MM.1S (cell line): ENCODE results near the gene PIGQ.
A peak's percentile ranks its signal among the peaks of the same experiment; 100 is the strongest.

Experiments used
- DNase-seq: peaks from one replicate; pipeline ENCODE4 v3.0.0-alpha.2; 2015
- H2AFZ ChIP-seq: fragments of 300-600 bp; sonication (generic); 2 replicates; pipeline ENCODE4 v1.6.0; 2016; ENCODE audit warnings: antibody characterized with exemption, low read length
- H3F3A ChIP-seq: fragments of 300-600 bp; sonication (generic); 2 replicates; pipeline ENCODE4 v1.6.1; 2016; ENCODE audit warnings: mild to moderate bottlenecking, antibody characterized with exemption, low read length, moderate library complexity, mixed read lengths; ENCODE audit not compliant: insufficient read depth
- H3K27ac ChIP-seq: fragments of 300-600 bp; sonication (generic); 2 replicates; pipeline ENCODE4 v1.5.1; 2016; ENCODE audit warnings: mild to moderate bottlenecking, low read length
- H3K27me3 ChIP-seq: fragments of 300-600 bp; sonication (generic); replicated peaks from 2 replicates; pipeline ENCODE4 v1.6.0; 2016; ENCODE audit warnings: low read length; ENCODE audit not compliant: insufficient read depth
- H3K36me3 ChIP-seq: fragments of 300-600 bp; sonication (generic); replicated peaks from 2 replicates; pipeline ENCODE4 v1.6.1; 2016; ENCODE audit warnings: mild to moderate bottlenecking, low read length, mixed read lengths; ENCODE audit not compliant: insufficient read depth
- H3K4me1 ChIP-seq: fragments of 300-600 bp; sonication (generic); 2 replicates; pipeline ENCODE4 v1.6.1; 2016; ENCODE audit warnings: low read length, mixed read lengths
- H3K4me2 ChIP-seq: fragments of 300-600 bp; sonication (generic); 2 replicates; pipeline ENCODE4 v1.6.0; 2016; ENCODE audit warnings: low read depth, low read length
- H3K4me3 ChIP-seq: fragments of 300-600 bp; sonication (generic); 2 replicates; pipeline ENCODE4 v1.5.1; 2016; ENCODE audit warnings: low read length, mixed read lengths
- H3K79me2 ChIP-seq: fragments of 300-600 bp; sonication (generic); 2 replicates; pipeline ENCODE4 v1.6.1; 2016; ENCODE audit warnings: mixed run types, low read length, mixed read lengths
- H3K9ac ChIP-seq: fragments of 300-600 bp; sonication (generic); 2 replicates; pipeline ENCODE4 v1.6.1; 2016; ENCODE audit warnings: low read length, mixed read lengths
- H3K9me2 ChIP-seq: fragments of 300-600 bp; sonication (generic); replicated peaks from 2 replicates; pipeline ENCODE4 v1.6.1; 2016; ENCODE audit warnings: mild to moderate bottlenecking, low read length, mixed read lengths; ENCODE audit not compliant: insufficient read depth
- H3K9me3 ChIP-seq: fragments of 300-600 bp; sonication (generic); replicated peaks from 2 replicates; pipeline ENCODE4 v1.6.1; 2016; ENCODE audit warnings: mild to moderate bottlenecking, low read length, mixed read lengths; ENCODE audit not compliant: insufficient read depth
- H4K20me1 ChIP-seq: fragments of 300-600 bp; sonication (generic); 2 replicates; pipeline ENCODE4 v1.6.1; 2016; ENCODE audit warnings: mild to moderate bottlenecking, low read length, moderate library complexity, mixed read lengths; ENCODE audit not compliant: insufficient read depth
- EZH2 ChIP-seq: fragments of 300-600 bp; sonication (generic); optimal IDR thresholded peaks from 2 replicates; pipeline ENCODE3; 2017; ENCODE audit warnings: low read depth, mild to moderate bottlenecking, antibody characterized with exemption, low read length, mixed read lengths
- EZH2phosphoT487 ChIP-seq: fragments of 300-600 bp; sonication (generic); IDR thresholded peaks from 2 replicates; pipeline ENCODE4 v1.6.1; 2018; ENCODE audit warnings: antibody characterized with exemption, low read length
- TF ChIP-seq, protein P1 (sequence below): fragments of 300-600 bp; sonication (generic); IDR thresholded peaks from 2 replicates; pipeline ENCODE4 v1.5.1; 2016; ENCODE audit warnings: antibody characterized with exemption, low read length, mixed read lengths

Gene PIGQ

GRCh38 chr16:578870-579405, 9.2 kb downstream of the PIGQ start:
- no peaks in the 10 kb centered on the region for H3K27me3 ChIP-seq
- no peak overlapping the region for H3K27ac ChIP-seq
- H3K36me3 ChIP-seq = no peaks in the 10 kb centered on the region
- peak; percentile 85 for DNase-seq
- H4K20me1 ChIP-seq = no peaks in the 10 kb centered on the region
- no peak overlapping the region for H3K9ac ChIP-seq
- H3K9me3 ChIP-seq = no peaks in the 10 kb centered on the region
- no peaks in the 10 kb centered on the region for H3K9me2 ChIP-seq
- H2AFZ ChIP-seq = no peak overlapping the region
- TF ChIP-seq, protein P1, sequence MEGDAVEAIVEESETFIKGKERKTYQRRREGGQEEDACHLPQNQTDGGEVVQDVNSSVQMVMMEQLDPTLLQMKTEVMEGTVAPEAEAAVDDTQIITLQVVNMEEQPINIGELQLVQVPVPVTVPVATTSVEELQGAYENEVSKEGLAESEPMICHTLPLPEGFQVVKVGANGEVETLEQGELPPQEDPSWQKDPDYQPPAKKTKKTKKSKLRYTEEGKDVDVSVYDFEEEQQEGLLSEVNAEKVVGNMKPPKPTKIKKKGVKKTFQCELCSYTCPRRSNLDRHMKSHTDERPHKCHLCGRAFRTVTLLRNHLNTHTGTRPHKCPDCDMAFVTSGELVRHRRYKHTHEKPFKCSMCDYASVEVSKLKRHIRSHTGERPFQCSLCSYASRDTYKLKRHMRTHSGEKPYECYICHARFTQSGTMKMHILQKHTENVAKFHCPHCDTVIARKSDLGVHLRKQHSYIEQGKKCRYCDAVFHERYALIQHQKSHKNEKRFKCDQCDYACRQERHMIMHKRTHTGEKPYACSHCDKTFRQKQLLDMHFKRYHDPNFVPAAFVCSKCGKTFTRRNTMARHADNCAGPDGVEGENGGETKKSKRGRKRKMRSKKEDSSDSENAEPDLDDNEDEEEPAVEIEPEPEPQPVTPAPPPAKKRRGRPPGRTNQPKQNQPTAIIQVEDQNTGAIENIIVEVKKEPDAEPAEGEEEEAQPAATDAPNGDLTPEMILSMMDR = peak; percentile 90
- TF ChIP-seq EZH2 (no peak), EZH2phosphoT487 (no peak)
- no peaks in the 10 kb centered on the region for H3K79me2 ChIP-seq
- H3K4me2 ChIP-seq = peak overlapping the region; percentile 51; the same call in 1 of the 2 replicates
- no peaks in the 10 kb centered on the region for H3K4me1 ChIP-seq
- H3K4me3 ChIP-seq = no peak overlapping the region
- H3F3A ChIP-seq = no peaks in the 10 kb centered on the region

DNA sequence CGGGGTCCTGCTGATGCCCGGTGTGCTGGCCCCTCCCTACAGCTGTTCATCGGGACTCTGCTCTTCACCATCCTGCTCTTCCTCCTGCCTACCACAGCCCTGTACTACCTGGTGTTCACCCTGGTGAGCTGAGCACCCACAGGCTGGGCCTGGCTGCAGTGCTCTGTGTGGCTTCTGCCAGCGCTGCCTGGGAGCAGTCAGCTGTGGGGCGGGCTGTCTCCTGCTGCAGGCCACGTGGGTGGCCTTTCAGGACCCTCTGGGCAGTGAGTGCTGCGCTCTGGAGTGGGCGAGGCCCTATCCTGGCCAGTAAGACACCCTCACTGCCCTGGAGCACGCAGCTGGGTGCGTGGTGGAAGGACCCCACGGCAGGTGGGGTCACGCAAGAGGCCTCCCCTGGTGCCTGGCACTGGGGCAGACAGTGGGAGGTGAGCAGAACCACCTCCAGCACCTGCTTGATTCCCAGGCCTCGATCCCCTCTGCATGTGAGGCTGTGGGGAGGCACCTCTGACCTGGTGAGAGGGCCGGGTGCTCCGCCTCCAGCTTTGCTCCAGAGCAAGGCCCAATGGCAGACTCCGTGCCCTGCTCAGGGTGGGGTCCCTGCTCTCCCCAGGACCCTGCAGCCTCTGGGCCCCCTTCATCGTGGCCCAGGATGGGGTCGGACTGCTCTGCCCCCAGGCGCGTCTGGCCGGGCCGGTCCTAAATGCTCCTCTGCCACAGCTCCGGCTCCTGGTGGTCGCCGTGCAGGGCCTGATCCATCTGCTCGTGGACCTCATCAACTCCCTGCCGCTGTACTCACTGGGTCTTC, 10.6 kb downstream of the PIGQ start:
- Histone ChIP-seq H4K20me1 (no peaks in the 10 kb centered on the region), H3K4me2 (no peak overlapping the region), H3K36me3 (no peaks in the 10 kb centered on the region), H3K9me3 (no peaks in the 10 kb centered on the region), H3K27ac (no peak overlapping the region), H3K27me3 (no peaks in the 10 kb centered on the region), H3K9ac (no peak overlapping the region), H3K4me3 (no peak overlapping the region), H3K9me2 (no peaks in the 10 kb centered on the region), H2AFZ (no peak overlapping the region), H3F3A (no peaks in the 10 kb centered on the region), H3K4me1 (no peaks in the 10 kb centered on the region), H3K79me2 (no peaks in the 10 kb centered on the region)
- no peak for DNase-seq
- no peak for TF ChIP-seq EZH2

- Histone ChIP-seq H3K27me3 (no peaks in the 10 kb centered on the region), H2AFZ (no peak overlapping the region), H3K79me2 (no peaks in the 10 kb centered on the region), H3K36me3 (no peaks in the 10 kb centered on the region), H3K4me1 (no peaks in the 10 kb centered on the region), H3K4me3 (no peak overlapping the region), H3K4me2 (no peak overlapping the region), H3F3A (no peaks in the 10 kb centered on the region), H3K27ac (no peak overlapping the region), H3K9ac (no peak overlapping the region), H3K9me3 (no peaks in the 10 kb centered on the region), H3K9me2 (no peaks in the 10 kb centered on the region), H4K20me1 (no peaks in the 10 kb centered on the region)
- DNase-seq = no peak
- TF ChIP-seq EZH2phosphoT487 = no peak
Observed at GRCh38 chr16:580946-581498, 11.3 kb downstream of the PIGQ start.

DNA sequence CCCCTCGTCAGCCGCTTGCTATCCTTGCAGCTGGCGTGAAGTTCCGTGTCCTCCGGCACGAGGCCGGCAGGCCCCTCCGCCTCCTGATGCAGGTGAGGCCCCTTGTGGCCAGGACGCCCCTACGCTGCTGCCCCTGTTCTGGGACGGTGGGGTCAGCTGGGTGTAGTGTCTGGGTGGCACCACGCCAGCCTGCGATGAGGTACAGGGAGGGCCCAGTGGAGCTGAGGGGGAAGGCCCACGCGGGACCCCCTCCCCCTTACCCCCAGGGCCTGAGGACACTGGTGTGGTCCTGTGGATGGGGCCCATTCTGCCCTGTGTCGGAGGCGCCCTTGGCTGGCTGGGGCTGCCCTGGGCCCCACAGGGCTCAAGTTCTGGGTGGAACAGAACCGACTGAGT, 12.4 kb downstream of the PIGQ start:
- Histone ChIP-seq H3F3A (no peaks in the 10 kb centered on the region), H4K20me1 (no peaks in the 10 kb centered on the region), H3K36me3 (no peaks in the 10 kb centered on the region), H3K9me3 (no peaks in the 10 kb centered on the region), H3K4me2 (no peak overlapping the region), H3K9ac (no peak overlapping the region), H3K79me2 (peaks cover 2% of the 10 kb centered on the region), H3K4me1 (no peaks in the 10 kb centered on the region), H3K4me3 (no peak overlapping the region), H3K27me3 (no peaks in the 10 kb centered on the region), H3K9me2 (no peaks in the 10 kb centered on the region), H2AFZ (no peak overlapping the region), H3K27ac (no peak overlapping the region)
- TF ChIP-seq EZH2phosphoT487 = no peak
- TF ChIP-seq, protein P1 = no peak
- TF ChIP-seq EZH2 = no peak
- DNase-seq = no peak
